ENCODE results near the gene ARHGEF1.

GRCh38 chr19:41930926-41931592 lies 48.1 kb downstream of the ARHGEF1 start:
- TF ChIP-seq CTCF (IDR thresholded peaks at IDR 0.05; ENCODE audit: borderline replicate concordance, extremely low read depth, low read length, poor library complexity, severe bottlenecking), result no peak
- no peak for TF ChIP-seq EZH2 (IDR thresholded peaks at IDR 0.05; ENCODE audit: borderline replicate concordance, low read depth, low read length, severe bottlenecking)
